WTC11 (cell line): ENCODE results near the gene LAD1.

Experiments used
- CREM ChIP-seq: sonication (generic); formaldehyde crosslinking; IDR thresholded peaks from 2 replicates; pipeline ENCODE4 v1.8.1; 2022; ENCODE audit warnings: mild to moderate bottlenecking, missing genetic modification reagents, moderate library complexity
- CTCF ChIP-seq: fragments of 200-600 bp; IDR thresholded peaks from 2 replicates; pipeline ENCODE4 v1.8.0; 2022; ENCODE audit warnings: antibody characterized with exemption
- IRF1 ChIP-seq: sonication (generic); formaldehyde crosslinking; IDR thresholded peaks from 2 replicates; pipeline ENCODE4 v1.8.0; 2023; ENCODE audit warnings: missing genetic modification reagents
- NFYB ChIP-seq: sonication (generic); formaldehyde crosslinking; conservative IDR thresholded peaks from 2 replicates; pipeline ENCODE4 v1.8.0; 2022; ENCODE audit warnings: low read depth, missing genetic modification reagents
- NR2C2 ChIP-seq: sonication (generic); formaldehyde crosslinking; IDR thresholded peaks from 2 replicates; pipeline ENCODE4 v1.8.0; 2022; ENCODE audit warnings: mild to moderate bottlenecking, missing genetic modification reagents
- ZNF219 ChIP-seq: sonication (generic); formaldehyde crosslinking; IDR thresholded peaks from 2 replicates; pipeline ENCODE4 v1.8.0; 2023; ENCODE audit warnings: missing genetic modification reagents, mild to moderate bottlenecking, borderline replicate concordance
- ZNF281 ChIP-seq: sonication (generic); formaldehyde crosslinking; IDR thresholded peaks from 2 replicates; pipeline ENCODE4 v1.8.0; 2023; ENCODE audit warnings: mild to moderate bottlenecking, missing genetic modification reagents

GRCh38 chr1:201332021-201332420 is 67.1 kb downstream of the LAD1 start:
- TF ChIP-seq ZNF219 (no peak), CTCF (no peak), CREM (CRISPR knock-in tag) (no peak), NFYB (CRISPR knock-in tag) (no peak), ZNF281 (CRISPR knock-in tag) (no peak), NR2C2 (CRISPR knock-in tag) (no peak), IRF1 (CRISPR knock-in tag) (no peak)
